Ishikawa (cell line): ENCODE results near the gene EEF1AKMT4.

Experiments used
- CEBPB ChIP-seq: IDR thresholded peaks from 2 replicates; pipeline ENCODE4 v1.6.1; 2012
- CREB1 ChIP-seq: IDR thresholded peaks from 2 replicates; pipeline ENCODE4 v1.6.1; 2012; ENCODE audit warnings: low read depth
- EGR1 ChIP-seq: IDR thresholded peaks from 2 replicates; pipeline ENCODE4 v1.6.1; 2012
- EP300 ChIP-seq: IDR thresholded peaks from 2 replicates; pipeline ENCODE4 v1.6.1; 2012; ENCODE audit warnings: borderline replicate concordance
- FOXM1 ChIP-seq: IDR thresholded peaks from 2 replicates; pipeline ENCODE4 v1.6.1; 2012; ENCODE audit warnings: low read depth, borderline replicate concordance
- MAX ChIP-seq: IDR thresholded peaks from 2 replicates; pipeline ENCODE4 v1.6.1; 2012
- NFIC ChIP-seq: IDR thresholded peaks from 2 replicates; pipeline ENCODE4 v1.6.1; 2012
- RAD21 ChIP-seq: IDR thresholded peaks from 2 replicates; pipeline ENCODE4 v1.6.1; 2012; ENCODE audit warnings: low read depth
- REST ChIP-seq: IDR thresholded peaks from 2 replicates; pipeline ENCODE4 v1.6.1; 2012; ENCODE audit warnings: low read depth, mild to moderate bottlenecking
- TAF1 ChIP-seq: IDR thresholded peaks from 2 replicates; pipeline ENCODE4 v1.6.1; 2012; ENCODE audit warnings: low read depth, mild to moderate bottlenecking
- TCF12 ChIP-seq: IDR thresholded peaks from 2 replicates; pipeline ENCODE4 v1.6.1; 2012; ENCODE audit warnings: low read depth
- TEAD4 ChIP-seq: IDR thresholded peaks from 2 replicates; pipeline ENCODE4 v1.6.1; 2012
- YY1 ChIP-seq: IDR thresholded peaks from 2 replicates; pipeline ENCODE4 v1.6.1; 2012; ENCODE audit warnings: low read depth
- ZBTB7A ChIP-seq: IDR thresholded peaks from 2 replicates; pipeline ENCODE4 v1.6.1; 2012; ENCODE audit warnings: low read depth
- TF ChIP-seq, protein P1 (sequence below): IDR thresholded peaks from 2 replicates; pipeline ENCODE4 v1.6.1; 2012

Gene EEF1AKMT4

GRCh38 chr3:184295771-184296170, 46.3 kb downstream of the EEF1AKMT4 start:
- no peak for TF ChIP-seq TCF12

DNA sequence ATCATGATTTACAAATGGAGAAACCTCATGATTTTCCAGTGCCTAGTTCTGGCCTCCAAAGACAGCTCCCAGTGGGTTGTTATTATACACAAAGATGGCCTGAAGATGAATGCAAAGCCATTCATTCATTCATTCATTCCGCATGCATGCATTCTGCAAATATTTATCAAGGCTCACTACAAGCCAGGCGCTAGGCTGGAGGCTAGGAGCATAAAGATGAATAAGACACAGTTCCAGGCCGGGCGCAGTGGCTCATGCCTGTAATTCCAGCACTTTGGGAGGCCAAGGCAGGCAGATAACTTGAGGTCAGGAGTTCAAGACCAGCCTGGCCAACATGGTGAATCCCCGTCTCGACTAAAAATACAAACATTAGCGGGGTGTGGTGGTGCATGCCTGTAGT, 47.1 kb downstream of the EEF1AKMT4 start:
- no peak for TF ChIP-seq CREB1
- TF ChIP-seq ZBTB7A = no peak
- TF ChIP-seq NFIC = no peak

DNA sequence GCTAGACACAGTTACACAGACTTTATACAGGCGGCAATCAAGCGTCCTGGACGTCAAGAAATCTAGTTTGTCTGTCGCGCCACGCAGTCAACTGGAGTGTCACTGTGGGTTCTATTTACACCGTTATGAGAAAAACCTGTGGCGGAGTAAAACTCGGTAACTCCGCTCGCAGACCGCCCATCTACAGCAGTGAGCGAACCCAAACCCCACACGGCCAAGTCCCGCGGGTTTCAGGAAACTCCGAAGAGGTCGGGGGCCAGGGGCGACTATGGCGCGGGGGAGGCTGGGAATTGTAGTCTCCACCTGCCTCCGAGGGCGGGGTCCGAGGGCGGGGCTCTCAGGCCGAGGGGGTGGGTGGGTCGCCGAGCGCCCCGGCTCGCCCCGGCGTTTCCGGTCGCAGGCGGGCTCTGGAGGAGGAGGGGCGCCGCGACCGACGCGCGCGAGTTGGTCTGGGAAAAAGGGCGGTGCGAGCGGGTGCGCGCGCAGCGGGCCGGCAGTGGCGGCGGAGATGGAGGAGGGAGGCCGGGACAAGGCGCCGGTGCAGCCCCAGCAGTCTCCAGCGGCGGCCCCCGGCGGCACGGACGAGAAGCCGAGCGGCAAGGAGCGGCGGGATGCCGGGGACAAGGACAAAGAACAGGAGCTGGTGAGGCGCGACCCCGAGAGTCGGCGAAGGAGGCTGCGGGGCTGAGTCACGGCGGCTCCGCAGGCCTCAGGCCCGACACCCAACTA, 49.5 kb downstream of the EEF1AKMT4 start, which contains the start of gene PSMD2:
TSS of gene PSMD2 (plus strand) at position 483 of the 729 bp plus-strand sequence. CDS start at position 509, 26 bp downstream.
- TF ChIP-seq TAF1 (peak; percentile 93), MAX (0 out of 2 replicates have a peak, but pooled peaks have one; percentile 13), CEBPB (no peak), FOXM1 (no peak), YY1 (peak; percentile 87)

- TF ChIP-seq, protein P1, sequence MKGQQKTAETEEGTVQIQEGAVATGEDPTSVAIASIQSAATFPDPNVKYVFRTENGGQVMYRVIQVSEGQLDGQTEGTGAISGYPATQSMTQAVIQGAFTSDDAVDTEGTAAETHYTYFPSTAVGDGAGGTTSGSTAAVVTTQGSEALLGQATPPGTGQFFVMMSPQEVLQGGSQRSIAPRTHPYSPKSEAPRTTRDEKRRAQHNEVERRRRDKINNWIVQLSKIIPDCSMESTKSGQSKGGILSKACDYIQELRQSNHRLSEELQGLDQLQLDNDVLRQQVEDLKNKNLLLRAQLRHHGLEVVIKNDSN = no peak
- TF ChIP-seq ZBTB7A = no peak
- no peak for TF ChIP-seq REST
- TF ChIP-seq EP300 = no peak
- no peak for TF ChIP-seq NFIC
- TF ChIP-seq CREB1 = no peak
- TF ChIP-seq YY1 = no peak
- no peak for TF ChIP-seq TEAD4
- no peak for TF ChIP-seq RAD21
- no peak for TF ChIP-seq CEBPB
- TF ChIP-seq EGR1 = no peak
- no peak for TF ChIP-seq FOXM1
Measured at GRCh38 chr3:184299488-184300377, 50.3 kb downstream of the EEF1AKMT4 start.

DNA sequence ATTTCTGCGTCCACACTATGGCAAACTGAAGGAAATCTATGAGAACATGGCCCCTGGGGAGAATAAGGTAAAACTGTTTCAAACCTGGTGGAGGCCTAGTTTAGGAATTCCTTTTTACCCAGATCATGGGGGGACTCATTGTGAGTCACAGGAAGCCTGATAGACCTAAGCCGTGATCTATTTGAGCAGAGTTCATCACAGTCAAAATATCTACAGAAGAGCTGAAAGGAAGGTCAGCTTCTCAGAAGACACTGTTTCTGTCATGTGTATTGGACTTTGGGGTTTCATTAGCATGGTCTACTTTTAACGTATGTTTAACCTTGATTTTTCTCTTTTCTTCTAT, 50.9 kb downstream of the EEF1AKMT4 start:
- TF ChIP-seq REST (no peak), TCF12 (no peak), EGR1 (no peak), MAX (no peak), TAF1 (no peak), TEAD4 (no peak), YY1 (no peak), CEBPB (no peak), ZBTB7A (no peak), NFIC (no peak), EP300 (no peak), FOXM1 (no peak), RAD21 (no peak), CREB1 (no peak)
- TF ChIP-seq, protein P1 = no peak

DNA sequence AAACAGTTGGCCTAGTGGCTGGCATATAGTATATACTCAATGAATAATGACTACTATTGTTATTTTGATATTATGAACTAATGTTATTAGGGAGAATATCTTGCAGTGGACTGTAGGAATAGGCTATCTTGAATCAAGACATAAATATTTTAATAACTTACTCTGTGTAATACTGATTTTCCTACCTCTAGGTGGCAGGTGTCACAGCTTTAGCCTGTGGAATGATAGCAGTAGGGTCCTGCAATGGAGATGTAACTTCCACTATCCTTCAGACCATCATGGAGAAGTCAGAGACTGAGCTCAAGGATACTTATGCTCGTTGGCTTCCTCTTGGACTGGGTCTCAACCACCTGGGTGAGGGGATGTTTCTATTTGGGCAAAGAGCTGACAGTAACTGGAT, 56.1 kb downstream of the EEF1AKMT4 start:
- TF ChIP-seq FOXM1 (no peak), EP300 (no peak), NFIC (no peak), EGR1 (no peak)
